Esophagus (tissue), 2 donors: ENCODE data around the gene GAL3ST2. TPM values are rescaled to one million over a fixed set of nuclear protein-coding genes. Genes with fewer than 3 reads are reported as not detected.

Experiments
- H3K27ac ChIP-seq, 2 donors: one replicate each; pipeline ENCODE4 v1.5.1; 2013; ENCODE audit warnings: low read depth in 2 of 2, mild to moderate bottlenecking in 2 of 2, inconsistent platforms in 1 of 2, low read length in 1 of 2, moderate library complexity in 1 of 2
- H3K27me3 ChIP-seq, 2 donors: one replicate each; pipeline ENCODE4 v1.6.1; 2013; ENCODE audit warnings: low read length in 2 of 2, control low read depth in 1 of 2, mild to moderate bottlenecking in 1 of 2; ENCODE audit not compliant: insufficient read depth in 2 of 2, control insufficient read depth in 1 of 2
- H3K36me3 ChIP-seq, 2 donors: one replicate each; pipeline ENCODE4 v1.6.1; 2013; ENCODE audit warnings: low read length in 1 of 2; ENCODE audit not compliant: control insufficient read depth in 2 of 2, insufficient read depth in 2 of 2
- H3K4me1 ChIP-seq, 2 donors: one replicate each; pipeline ENCODE4 v1.6.1; 2013; ENCODE audit warnings: low read length in 1 of 2; ENCODE audit not compliant: control insufficient read depth in 2 of 2, insufficient read depth in 2 of 2
- H3K4me3 ChIP-seq, 2 donors: one replicate each; pipeline ENCODE4 v1.5.1; 2013; ENCODE audit warnings: low read length in 2 of 2, mild to moderate bottlenecking in 2 of 2, low read depth in 1 of 2, moderate library complexity in 1 of 2
- H3K9me3 ChIP-seq, 2 donors: one replicate each; pipeline ENCODE4 v1.6.1; 2013; ENCODE audit warnings: mild to moderate bottlenecking in 2 of 2, low read depth in 1 of 2, low read length in 1 of 2, moderate library complexity in 1 of 2; ENCODE audit not compliant: control insufficient read depth in 2 of 2, insufficient read depth in 1 of 2
- WGBS, 2 donors: extraction: QIAGEN DNeasy Blood & Tissue Kit; methylation state at CpG; one replicate each; pipeline ENCODE4 v1.1.7; 2013; 5-methylcytosine and 5-hydroxymethylcytosine counted together
- polyA plus RNA-seq, 2 donors: library from polyadenylated mRNA; stranded (reverse); fragments of 200-250 nt; gene quantifications; one replicate each; pipeline ENCODE4 v1.2.3, GENCODE V29; 2013
- donor health status: healthy with polysubstance abuse.
- donor health status: Bipolar disorder and iron deficiency.

Gene GAL3ST2
- polyA plus RNA-seq, 2 donors: 0.02 to 0.10 TPM

GRCh38 chr2:241771286-241772062 lies 5.1 kb upstream of the GAL3ST2 start:
- peaks cover 3 to 15% of the 10 kb centered on the region in 2 donors for H3K4me1 ChIP-seq
- WGBS, 2 donors: 54 to 65% methylated on average over 38 of the region's 38 CpGs
- peaks cover 0 to 2% of the 10 kb centered on the region in 2 donors for H3K36me3 ChIP-seq
- H3K27me3 ChIP-seq: no peaks in the 10 kb centered on the region
- H3K9me3 ChIP-seq: no peaks in the 10 kb centered on the region
- no peak overlapping the region for H3K4me3 ChIP-seq
- no peak overlapping the region for H3K27ac ChIP-seq

- H3K27ac ChIP-seq: no peak overlapping the region
- no peak overlapping the region for H3K4me3 ChIP-seq
- H3K4me1 ChIP-seq: peaks cover 4 to 21% of the 10 kb centered on the region in 2 donors
- peaks cover 0 to 2% of the 10 kb centered on the region in 2 donors for H3K36me3 ChIP-seq
- H3K27me3 ChIP-seq: no peaks in the 10 kb centered on the region
- H3K9me3 ChIP-seq: no peaks in the 10 kb centered on the region
- WGBS, 2 donors: 28 to 33% methylated on average over 9 of the region's 9 CpGs
Observed at GRCh38 chr2:241772063-241772499, 4.5 kb upstream of the GAL3ST2 start.

- H3K36me3 ChIP-seq: no peaks in the 10 kb centered on the region
- H3K27me3 ChIP-seq: no peaks in the 10 kb centered on the region
- H3K27ac ChIP-seq: no peak overlapping the region
- H3K4me1 ChIP-seq: peaks cover 6 to 34% of the 10 kb centered on the region in 2 donors
- WGBS, 2 donors: 54 to 59% methylated on average over 29 of the region's 29 CpGs
- no peaks in the 10 kb centered on the region for H3K9me3 ChIP-seq
- no peak overlapping the region for H3K4me3 ChIP-seq
Observed at GRCh38 chr2:241773511-241774418, 2.9 kb upstream of the GAL3ST2 start.

- Histone ChIP-seq H3K9me3 (no peaks in the 10 kb centered on the region), H3K27ac (no peak overlapping the region), H3K36me3 (no peaks in the 10 kb centered on the region), H3K4me3 (no peak overlapping the region), H3K27me3 (no peaks in the 10 kb centered on the region), H3K4me1 (peaks cover 6 to 34% of the 10 kb centered on the region in 2 donors)
- 39 to 50% methylated on average over 33 to 40 of the region's 40 CpGs for WGBS, 2 donors
Observed at GRCh38 chr2:241774419-241775222, 2.0 kb upstream of the GAL3ST2 start.

- Histone ChIP-seq H3K27ac (no peak overlapping the region), H3K27me3 (no peaks in the 10 kb centered on the region), H3K4me3 (no peak overlapping the region)
Observed at GRCh38 chr2:241775223-241776177, 1.1 kb upstream of the GAL3ST2 start.

GRCh38 chr2:241777170-241777685 lies 606 bp downstream of the GAL3ST2 start:
- Histone ChIP-seq H3K36me3 (no peaks in the 10 kb centered on the region), H3K4me1 (peaks cover 6 to 34% of the 10 kb centered on the region in 2 donors), H3K27ac (no peak overlapping the region), H3K27me3 (no peaks in the 10 kb centered on the region), H3K4me3 (no peak overlapping the region), H3K9me3 (no peaks in the 10 kb centered on the region)
- 46 to 67% methylated on average over 22 of the region's 22 CpGs for WGBS, 2 donors

More at GRCh38 chr2:241775223-241776177, 1.1 kb upstream of the GAL3ST2 start:
- Histone ChIP-seq H3K36me3 (no peaks in the 10 kb centered on the region), H3K4me1 (peaks cover 6 to 34% of the 10 kb centered on the region in 2 donors), H3K9me3 (no peaks in the 10 kb centered on the region)
- 59 to 68% methylated on average over 34 of the region's 34 CpGs for WGBS, 2 donors

GRCh38 chr2:241777686-241778627 lies 1.3 kb downstream of the GAL3ST2 start:
- no peak overlapping the region for H3K4me3 ChIP-seq
- no peaks in the 10 kb centered on the region for H3K9me3 ChIP-seq
- H3K27ac ChIP-seq: no peak overlapping the region
- peaks cover 6 to 34% of the 10 kb centered on the region in 2 donors for H3K4me1 ChIP-seq
- WGBS, 2 donors: 49 to 65% methylated on average over 21 of the region's 21 CpGs
- H3K27me3 ChIP-seq: no peaks in the 10 kb centered on the region
- H3K36me3 ChIP-seq: no peaks in the 10 kb centered on the region
